ENCODE measurements around the gene SMPX. TPM values are rescaled to one million over a fixed set of nuclear protein-coding genes. Genes with fewer than 3 reads are reported as not detected.

The SMPX gene
- polyA plus RNA-seq, 1 donor (not counting 4 experiments of a cell fraction or from before 2014, with no cell fraction given), result not detected

DNA sequence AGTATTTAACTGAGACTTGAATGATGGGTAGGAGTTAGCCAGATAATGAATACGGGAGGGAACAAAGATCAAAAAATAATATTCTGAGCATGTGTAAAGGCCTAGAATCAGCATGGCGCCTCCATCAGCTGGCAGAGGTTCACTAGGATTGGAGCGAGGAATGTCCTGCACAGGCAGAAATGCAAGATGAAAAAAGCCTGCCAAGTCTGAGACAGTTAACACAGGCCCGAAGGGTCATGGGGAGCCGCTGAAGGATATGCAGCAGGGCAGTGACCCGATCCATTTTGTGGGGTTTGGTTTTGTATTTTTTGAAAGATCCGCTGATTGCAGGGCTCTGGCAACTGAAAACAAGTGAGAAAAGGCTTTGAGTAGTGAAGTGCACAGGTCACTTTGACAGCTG, 40.1 kb downstream of the SMPX start:
- Histone ChIP-seq H3K27ac (ENCODE audit: control insufficient read depth, insufficient read depth, low read length) (no peak overlapping the region), H3K4me1 (ENCODE audit: control insufficient read depth, extremely low read depth, insufficient read depth, low read length) (no peaks in the 10 kb centered on the region), H3K4me3 (ENCODE audit: control insufficient read depth in 2 of 3, extremely low read depth in 1 of 3, insufficient read depth in 2 of 3, low read depth in 1 of 3, low read length in 3 of 3) (no peak overlapping the region), H3K4me2 (ENCODE audit: control insufficient read depth, extremely low read depth, insufficient read depth, low read depth, low read length) (no peak overlapping the region), H3K79me2 (ENCODE audit: control insufficient read depth, insufficient read depth, low read length) (no peaks in the 10 kb centered on the region), H4K20me1 (ENCODE audit: control insufficient read depth, extremely low read depth, insufficient read depth, low read length) (no peaks in the 10 kb centered on the region), H3K9me3 (ENCODE audit: control insufficient read depth, low read depth, low read length) (no peaks in the 10 kb centered on the region), H3K27me3 (ENCODE audit: control insufficient read depth, extremely low read depth, insufficient read depth, low read length) (no peaks in the 10 kb centered on the region), H3K36me3 (ENCODE audit: control insufficient read depth in 2 of 2, extremely low read depth in 1 of 2, insufficient read depth in 2 of 2, low read length in 2 of 2) (no peaks in the 10 kb centered on the region), H2AFZ (ENCODE audit: control insufficient read depth, low read length) (no peak overlapping the region), H3K9me1 (ENCODE audit: control insufficient read depth, extremely low read depth, insufficient read depth, low read length) (no peaks in the 10 kb centered on the region), H3K9ac (ENCODE audit: control insufficient read depth, extremely low read depth, insufficient read depth, low read length) (no peak overlapping the region)
- no peak for DNase-seq (ENCODE audit: low read depth, low spot score)
- no peak for FAIRE-seq
- TF ChIP-seq, protein P1, sequence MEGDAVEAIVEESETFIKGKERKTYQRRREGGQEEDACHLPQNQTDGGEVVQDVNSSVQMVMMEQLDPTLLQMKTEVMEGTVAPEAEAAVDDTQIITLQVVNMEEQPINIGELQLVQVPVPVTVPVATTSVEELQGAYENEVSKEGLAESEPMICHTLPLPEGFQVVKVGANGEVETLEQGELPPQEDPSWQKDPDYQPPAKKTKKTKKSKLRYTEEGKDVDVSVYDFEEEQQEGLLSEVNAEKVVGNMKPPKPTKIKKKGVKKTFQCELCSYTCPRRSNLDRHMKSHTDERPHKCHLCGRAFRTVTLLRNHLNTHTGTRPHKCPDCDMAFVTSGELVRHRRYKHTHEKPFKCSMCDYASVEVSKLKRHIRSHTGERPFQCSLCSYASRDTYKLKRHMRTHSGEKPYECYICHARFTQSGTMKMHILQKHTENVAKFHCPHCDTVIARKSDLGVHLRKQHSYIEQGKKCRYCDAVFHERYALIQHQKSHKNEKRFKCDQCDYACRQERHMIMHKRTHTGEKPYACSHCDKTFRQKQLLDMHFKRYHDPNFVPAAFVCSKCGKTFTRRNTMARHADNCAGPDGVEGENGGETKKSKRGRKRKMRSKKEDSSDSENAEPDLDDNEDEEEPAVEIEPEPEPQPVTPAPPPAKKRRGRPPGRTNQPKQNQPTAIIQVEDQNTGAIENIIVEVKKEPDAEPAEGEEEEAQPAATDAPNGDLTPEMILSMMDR (optimal IDR thresholded peaks at IDR 0.05 in 1 of 3, IDR thresholded peaks at IDR 0.05 in 1 of 3, conservative IDR thresholded peaks at IDR 0.05 in 1 of 3; ENCODE audit: extremely low read depth in 1 of 3, insufficient read depth in 2 of 3, low read length in 3 of 3), result no peak
- no peak for TF ChIP-seq EZH2 (IDR thresholded peaks at IDR 0.05; ENCODE audit: low read length)
- dilution Hi-C loops (cut with MboI; ENCODE audit: extremely low pct_ligation_motif_present, low sequenced_read_pairs), result no loop called here

DNA sequence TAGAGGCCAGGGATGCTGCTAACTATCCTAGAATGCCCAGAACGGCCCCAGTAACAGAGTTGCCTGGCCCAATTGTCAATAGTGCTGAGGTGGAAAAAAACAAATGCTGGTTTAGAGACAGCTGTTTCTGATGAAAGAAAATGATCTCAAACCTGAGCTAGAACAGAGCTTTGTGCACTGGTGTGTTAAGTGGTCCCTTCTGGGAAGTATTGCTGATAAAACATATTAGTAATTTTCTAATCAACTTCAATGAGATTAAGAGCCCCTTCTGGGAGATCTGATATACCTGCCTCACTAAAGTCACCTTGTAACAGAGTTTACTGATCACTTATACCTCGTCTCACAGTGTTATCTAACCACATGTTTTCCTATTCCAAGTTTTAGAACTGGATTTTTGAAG, 42.1 kb downstream of the SMPX start:
- Histone ChIP-seq H3K27ac (ENCODE audit: control insufficient read depth, insufficient read depth, low read length) (no peak overlapping the region), H4K20me1 (ENCODE audit: control insufficient read depth, extremely low read depth, insufficient read depth, low read length) (no peaks in the 10 kb centered on the region), H2AFZ (ENCODE audit: control insufficient read depth, low read length) (no peak overlapping the region), H3K9me1 (ENCODE audit: control insufficient read depth, extremely low read depth, insufficient read depth, low read length) (no peaks in the 10 kb centered on the region), H3K27me3 (ENCODE audit: control insufficient read depth, extremely low read depth, insufficient read depth, low read length) (no peaks in the 10 kb centered on the region), H3K36me3 (ENCODE audit: control insufficient read depth in 2 of 2, extremely low read depth in 1 of 2, insufficient read depth in 2 of 2, low read length in 2 of 2) (no peaks in the 10 kb centered on the region), H3K4me3 (ENCODE audit: control insufficient read depth in 2 of 3, extremely low read depth in 1 of 3, insufficient read depth in 2 of 3, low read depth in 1 of 3, low read length in 3 of 3) (no peak overlapping the region), H3K9ac (ENCODE audit: control insufficient read depth, extremely low read depth, insufficient read depth, low read length) (no peak overlapping the region), H3K4me2 (ENCODE audit: control insufficient read depth, extremely low read depth, insufficient read depth, low read depth, low read length) (no peak overlapping the region), H3K4me1 (ENCODE audit: control insufficient read depth, extremely low read depth, insufficient read depth, low read length) (no peaks in the 10 kb centered on the region), H3K9me3 (ENCODE audit: control insufficient read depth, low read depth, low read length) (no peaks in the 10 kb centered on the region), H3K79me2 (ENCODE audit: control insufficient read depth, insufficient read depth, low read length) (no peaks in the 10 kb centered on the region)
- FAIRE-seq (no peak), DNase-seq (ENCODE audit: low read depth, low spot score) (no peak)
- dilution Hi-C loops (cut with MboI; ENCODE audit: extremely low pct_ligation_motif_present, low sequenced_read_pairs), result no loop called here
- TF ChIP-seq, protein P1 (optimal IDR thresholded peaks at IDR 0.05 in 1 of 3, IDR thresholded peaks at IDR 0.05 in 1 of 3, conservative IDR thresholded peaks at IDR 0.05 in 1 of 3; ENCODE audit: extremely low read depth in 1 of 3, insufficient read depth in 2 of 3, low read length in 3 of 3), result no peak
